Measurements from ENCODE around the gene ADGRL3. TPM values are rescaled to one million over a fixed set of nuclear protein-coding genes. Genes with fewer than 3 reads are reported as not detected.

Gene ADGRL3
- polyA plus RNA-seq, 1 experiment: 0.35 TPM

DNA sequence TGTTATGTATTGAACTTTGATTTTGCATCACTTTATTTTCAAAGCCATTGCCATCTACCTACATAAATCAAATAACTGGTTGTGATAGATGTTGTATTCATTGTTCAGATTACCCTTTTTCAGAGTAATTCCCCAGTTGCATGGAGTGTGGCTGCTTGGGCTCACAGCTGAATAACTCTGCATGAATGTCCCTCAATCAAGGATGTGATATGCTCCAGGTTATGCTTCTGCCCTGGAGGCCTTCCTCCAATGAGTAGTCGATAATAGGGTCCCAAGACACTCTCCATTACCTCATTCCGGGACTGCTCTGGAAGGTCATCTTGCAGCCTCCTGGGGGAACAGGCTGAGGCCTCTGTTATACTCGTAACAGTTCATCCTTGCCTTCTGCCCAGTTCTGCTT lies 251.8 kb downstream of the ADGRL3 start:
- Histone ChIP-seq H3K9me3 (ENCODE audit: control insufficient read depth, insufficient read depth, low read length) (no peaks in the 10 kb centered on the region), H3K27ac (ENCODE audit: low read depth, low read length) (no peak overlapping the region), H3K27me3 (ENCODE audit: control insufficient read depth, insufficient read depth, low read length) (no peaks in the 10 kb centered on the region), H3K4me3 (ENCODE audit: low read depth, low read length) (no peak overlapping the region)
- CTCF ChIA-PET: no interaction called here
- POLR2A ChIA-PET: no interaction called here
- TF ChIP-seq CTCF (IDR thresholded peaks at IDR 0.05; ENCODE audit: low read depth, low read length): no peak
- DNase-seq (ENCODE audit: low read depth, low spot score): no peak

DNA sequence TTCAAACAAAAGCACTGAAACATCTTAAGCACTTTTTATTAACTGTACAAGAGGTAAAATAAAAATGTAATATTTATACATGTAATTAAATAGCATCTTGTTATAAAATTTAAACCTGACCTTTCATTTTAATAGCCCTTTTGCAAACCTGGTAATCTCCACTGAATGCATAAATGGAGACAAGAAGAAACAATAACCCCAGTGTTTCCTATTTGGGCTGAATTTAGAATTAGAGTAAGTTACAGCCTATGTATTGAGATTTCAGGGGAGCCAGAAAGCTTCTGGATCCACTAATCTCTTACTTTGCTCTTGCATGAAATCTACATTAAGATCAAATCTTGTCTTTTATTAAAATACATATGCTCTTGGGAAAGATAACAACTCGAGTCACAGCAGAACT lies 261.8 kb downstream of the ADGRL3 start:
- no peak for TF ChIP-seq CTCF (IDR thresholded peaks at IDR 0.05; ENCODE audit: low read depth, low read length)
- DNase-seq (ENCODE audit: low read depth, low spot score): no peak
- POLR2A ChIA-PET: no interaction called here
- Histone ChIP-seq H3K9me3 (ENCODE audit: control insufficient read depth, insufficient read depth, low read length) (no peaks in the 10 kb centered on the region), H3K4me3 (ENCODE audit: low read depth, low read length) (no peak overlapping the region), H3K27me3 (ENCODE audit: control insufficient read depth, insufficient read depth, low read length) (no peaks in the 10 kb centered on the region), H3K27ac (ENCODE audit: low read depth, low read length) (no peak overlapping the region)
- CTCF ChIA-PET: interaction anchor here (0.6 kb wide), 1 partner anchor 49 kb away, joined by 3 read pairs; no protein-coding TSS in a partner anchor

DNA sequence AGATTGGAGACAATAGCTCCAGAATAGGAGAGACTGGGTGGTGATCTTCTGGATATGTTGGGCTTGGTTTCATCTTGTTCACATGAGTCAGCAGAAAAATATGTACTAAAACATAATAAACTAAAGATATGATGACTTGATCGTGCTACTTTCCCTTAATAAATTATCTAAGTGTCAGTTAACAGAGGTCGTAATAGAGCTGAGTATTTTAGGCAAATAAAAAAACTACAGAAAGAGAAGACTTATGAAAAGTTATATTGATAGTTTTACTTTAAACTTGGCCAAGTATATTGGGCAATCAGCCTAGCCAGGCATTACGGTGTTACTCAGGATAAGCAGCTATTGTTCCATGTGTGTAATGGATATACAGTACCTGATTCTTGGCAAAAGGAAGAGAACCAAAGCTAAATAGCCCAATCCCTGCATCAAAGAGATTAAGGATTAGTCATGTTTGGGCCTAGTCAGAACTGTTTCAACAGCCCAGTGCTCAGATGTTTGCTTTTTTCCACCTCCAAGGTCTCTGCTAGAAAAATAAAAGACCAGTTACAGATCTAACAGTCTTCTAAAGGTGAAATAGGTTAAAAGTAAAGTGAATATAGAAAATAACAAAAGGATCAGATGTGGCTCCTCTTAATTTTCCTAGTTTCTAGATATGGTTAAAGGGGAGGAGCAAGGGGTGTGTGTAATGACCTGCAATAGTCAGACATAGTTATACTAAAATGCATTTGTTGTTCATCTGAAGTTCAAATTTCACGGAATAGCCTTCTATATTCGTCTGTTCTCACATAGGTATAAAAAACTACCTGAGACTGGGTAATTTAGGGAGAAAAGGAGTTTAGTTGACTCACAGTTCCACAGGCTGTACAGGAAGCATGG lies 262.6 kb downstream of the ADGRL3 start:
- H3K27me3 ChIP-seq (ENCODE audit: control insufficient read depth, insufficient read depth, low read length): no peaks in the 10 kb centered on the region
- ChIA-PET POLR2A (no interaction called here), CTCF (interaction anchor here (0.6 kb wide), 1 partner anchor 48 kb away, joined by 3 read pairs; no protein-coding TSS in a partner anchor)
- TF ChIP-seq CTCF (IDR thresholded peaks at IDR 0.05; ENCODE audit: low read depth, low read length): no peak
- DNase-seq (ENCODE audit: low read depth, low spot score): no peak
- H3K27ac ChIP-seq (ENCODE audit: low read depth, low read length): no peak overlapping the region
- no peaks in the 10 kb centered on the region for H3K9me3 ChIP-seq (ENCODE audit: control insufficient read depth, insufficient read depth, low read length)
- no peak overlapping the region for H3K4me3 ChIP-seq (ENCODE audit: low read depth, low read length)

GRCh38 chr4:61468024-61468720 lies 268.0 kb downstream of the ADGRL3 start:
- ChIA-PET POLR2A (no interaction called here), CTCF (no interaction called here)
- TF ChIP-seq CTCF (IDR thresholded peaks at IDR 0.05; ENCODE audit: low read depth, low read length): no peak
- H3K27ac ChIP-seq (ENCODE audit: low read depth, low read length): no peak overlapping the region
- no peak for DNase-seq (ENCODE audit: low read depth, low spot score)
- no peaks in the 10 kb centered on the region for H3K27me3 ChIP-seq (ENCODE audit: control insufficient read depth, insufficient read depth, low read length)
- H3K4me3 ChIP-seq (ENCODE audit: low read depth, low read length): no peak overlapping the region
- H3K9me3 ChIP-seq (ENCODE audit: control insufficient read depth, insufficient read depth, low read length): no peaks in the 10 kb centered on the region

DNA sequence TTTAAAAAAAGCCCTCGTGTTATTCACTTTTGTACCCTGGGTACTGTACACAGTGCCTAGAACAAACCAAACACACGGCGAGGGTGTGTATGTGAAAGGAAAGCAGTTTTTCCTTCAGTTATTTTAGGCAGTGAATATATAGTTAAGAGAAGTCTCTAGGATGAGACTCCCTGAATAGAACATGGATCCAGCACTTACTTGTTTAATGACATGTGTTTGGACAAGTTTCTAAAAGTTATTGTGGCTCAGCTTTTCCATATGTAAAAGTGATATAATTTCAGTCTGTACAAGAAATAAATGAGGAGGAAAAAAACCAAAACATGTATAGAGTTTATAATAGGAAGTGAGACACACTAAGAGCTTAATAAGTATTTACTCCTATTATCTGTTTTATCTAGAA lies 273.2 kb downstream of the ADGRL3 start:
- Histone ChIP-seq H3K4me3 (ENCODE audit: low read depth, low read length) (no peak overlapping the region), H3K27ac (ENCODE audit: low read depth, low read length) (no peak overlapping the region), H3K27me3 (ENCODE audit: control insufficient read depth, insufficient read depth, low read length) (no peaks in the 10 kb centered on the region), H3K9me3 (ENCODE audit: control insufficient read depth, insufficient read depth, low read length) (no peaks in the 10 kb centered on the region)
- TF ChIP-seq CTCF (IDR thresholded peaks at IDR 0.05; ENCODE audit: low read depth, low read length): no peak
- ChIA-PET CTCF (no interaction called here), POLR2A (no interaction called here)
- DNase-seq (ENCODE audit: low read depth, low spot score): no peak
